ENCODE data around the gene EMC1. TPM values are rescaled to one million over a fixed set of nuclear protein-coding genes. Genes with fewer than 3 reads are reported as not detected.

Gene EMC1
- total and polyA plus RNA-seq, 2 donors (not counting 3 experiments of a cell fraction or from before 2014, with no cell fraction given), result 77.5 to 164 TPM

DNA sequence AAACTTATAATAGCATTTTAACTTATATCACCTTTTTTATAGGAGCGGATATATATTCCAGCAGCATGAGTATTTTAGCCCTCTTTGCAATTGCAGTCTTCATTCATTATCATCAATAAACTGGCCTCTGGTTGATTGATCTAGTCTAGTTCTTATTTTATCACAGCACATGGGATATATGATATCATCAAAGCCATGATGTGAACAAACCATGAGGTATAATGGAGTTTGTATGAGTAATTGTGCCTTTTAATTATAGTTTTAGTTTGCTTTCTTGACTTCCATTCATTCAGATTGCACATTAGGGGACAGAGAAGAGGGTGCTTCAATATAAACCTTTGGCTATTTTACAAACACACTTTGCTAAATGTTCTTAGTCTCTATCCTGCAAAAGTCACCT, 37.7 kb downstream of the EMC1 start:
- no peak for FAIRE-seq
- POLR2A ChIA-PET, result no interaction called here
- no TSS peak for BruUV-seq (replicated peaks)

More for the DNA sequence above, 37.7 kb downstream of the EMC1 start:
- H3K9me3 ChIP-seq (replicated peaks; ENCODE audit: control insufficient read depth, insufficient read depth, low read length), result no peaks in the 10 kb centered on the region
- H3K4me2 ChIP-seq (ENCODE audit: insufficient read depth, low read length), result no peak overlapping the region
- dilution Hi-C loops (cut with MboI; ENCODE audit: extremely low pct_ligation_motif_present, low sequenced_read_pairs) (no loop called here), intact Hi-C loops (cut with micrococcal nuclease) (loop anchor here (10.0 kb wide), 1 partner anchor 309 kb away; the partner anchor contains the start of gene ALDH4A1)
- peaks cover 6 to 11% of the 10 kb centered on the region in 2 experiments for H3K36me3 ChIP-seq (ENCODE audit: control insufficient read depth in 2 of 2, extremely low read depth in 1 of 2, insufficient read depth in 2 of 2, low read length in 2 of 2)
- H4K20me1 ChIP-seq (replicated peaks; ENCODE audit: control insufficient read depth, extremely low read depth, insufficient read depth, low read length), result no peaks in the 10 kb centered on the region
- H3K79me2 ChIP-seq (ENCODE audit: control insufficient read depth, insufficient read depth, low read length), result peaks cover 47% of the 10 kb centered on the region
- no peak for DNase-seq (ENCODE audit: low read depth, low spot score)
- no peak overlapping the region for H2AFZ ChIP-seq (ENCODE audit: low read depth, low read length)
- H3K9ac ChIP-seq (replicated peaks; ENCODE audit: extremely low read depth, insufficient read depth, low read length), result no peak overlapping the region
- CTCF ChIA-PET, result no interaction called here
- H3K27ac ChIP-seq (ENCODE audit: insufficient read depth, low read depth, low read length), result no peak overlapping the region
- no peaks in the 10 kb centered on the region for H3K27me3 ChIP-seq (ENCODE audit: control insufficient read depth in 2 of 2, insufficient read depth in 2 of 2, low read length in 2 of 2)
- no peaks in the 10 kb centered on the region for H3K9me1 ChIP-seq (replicated peaks; ENCODE audit: control insufficient read depth, extremely low read depth, insufficient read depth, low read length)
- no peak overlapping the region for H3K4me3 ChIP-seq (replicated peaks in 1 of 3; ENCODE audit: insufficient read depth in 1 of 3, low read depth in 1 of 3, low read length in 3 of 3)
- TF ChIP-seq POLR2AphosphoS5 (IDR thresholded peaks at IDR 0.05; ENCODE audit: insufficient read depth, low read depth, low read length) (no peak), MYC (IDR thresholded peaks at IDR 0.05; ENCODE audit: low read depth, low read length) (no peak), POLR2A (IDR thresholded peaks at IDR 0.05; ENCODE audit: low read depth, low read length) (no peak), FOS (IDR thresholded peaks at IDR 0.05; ENCODE audit: borderline replicate concordance, insufficient read depth, low read length) (no peak), JUN (IDR thresholded peaks at IDR 0.05; ENCODE audit: borderline replicate concordance, insufficient read depth, insufficient read length, low read depth) (no peak), GATA2 (IDR thresholded peaks at IDR 0.05; ENCODE audit: insufficient read depth, insufficient read length, low read depth, low read length) (no peak), EZH2 (IDR thresholded peaks at IDR 0.05; ENCODE audit: borderline replicate concordance, low read depth, low read length, severe bottlenecking) (no peak)
- TF ChIP-seq, protein P1, sequence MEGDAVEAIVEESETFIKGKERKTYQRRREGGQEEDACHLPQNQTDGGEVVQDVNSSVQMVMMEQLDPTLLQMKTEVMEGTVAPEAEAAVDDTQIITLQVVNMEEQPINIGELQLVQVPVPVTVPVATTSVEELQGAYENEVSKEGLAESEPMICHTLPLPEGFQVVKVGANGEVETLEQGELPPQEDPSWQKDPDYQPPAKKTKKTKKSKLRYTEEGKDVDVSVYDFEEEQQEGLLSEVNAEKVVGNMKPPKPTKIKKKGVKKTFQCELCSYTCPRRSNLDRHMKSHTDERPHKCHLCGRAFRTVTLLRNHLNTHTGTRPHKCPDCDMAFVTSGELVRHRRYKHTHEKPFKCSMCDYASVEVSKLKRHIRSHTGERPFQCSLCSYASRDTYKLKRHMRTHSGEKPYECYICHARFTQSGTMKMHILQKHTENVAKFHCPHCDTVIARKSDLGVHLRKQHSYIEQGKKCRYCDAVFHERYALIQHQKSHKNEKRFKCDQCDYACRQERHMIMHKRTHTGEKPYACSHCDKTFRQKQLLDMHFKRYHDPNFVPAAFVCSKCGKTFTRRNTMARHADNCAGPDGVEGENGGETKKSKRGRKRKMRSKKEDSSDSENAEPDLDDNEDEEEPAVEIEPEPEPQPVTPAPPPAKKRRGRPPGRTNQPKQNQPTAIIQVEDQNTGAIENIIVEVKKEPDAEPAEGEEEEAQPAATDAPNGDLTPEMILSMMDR (IDR thresholded peaks at IDR 0.05; ENCODE audit: extremely low read depth in 1 of 2, insufficient read depth in 1 of 2, low read depth in 1 of 2, low read length in 2 of 2), result no peak
- TF ChIP-seq, protein P2, sequence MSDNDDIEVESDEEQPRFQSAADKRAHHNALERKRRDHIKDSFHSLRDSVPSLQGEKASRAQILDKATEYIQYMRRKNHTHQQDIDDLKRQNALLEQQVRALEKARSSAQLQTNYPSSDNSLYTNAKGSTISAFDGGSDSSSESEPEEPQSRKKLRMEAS (IDR thresholded peaks at IDR 0.05; ENCODE audit: insufficient read depth, insufficient read length), result no peak
- H3K4me1 ChIP-seq (ENCODE audit: control insufficient read depth, extremely low read depth, insufficient read depth, low read length), result peaks cover 17% of the 10 kb centered on the region

All from endothelial cell of umbilical vein (primary cell).